K562 (cell line): ENCODE measurements around the gene FOXO3. TPM values are rescaled to one million over a fixed set of nuclear protein-coding genes. Genes with fewer than 3 reads are reported as not detected.

ENCODE experiments used
- ARID1B ChIP-seq: fragments of 450-650 bp; IDR thresholded peaks from 2 replicates; pipeline ENCODE4 v1.6.1; 2016; ENCODE audit warnings: antibody characterized with exemption, mild to moderate bottlenecking, inconsistent platforms
- E2F3 ChIP-seq: fragments of 250-450 bp; sonication (Bioruptor Pico); IDR thresholded peaks from 2 replicates; pipeline ENCODE4 v1.4.0; 2020; ENCODE audit warnings: mild to moderate bottlenecking
- FOSL1 ChIP-seq: fragments of 200-800 bp; sonication (Bioruptor generic); conservative IDR thresholded peaks from 2 replicates; pipeline ENCODE4 v1.6.1; 2016; ENCODE audit warnings: missing genetic modification characterization, missing compliant biosample characterization
- MTA3 ChIP-seq: fragments of 450-650 bp; formaldehyde crosslinking; IDR thresholded peaks from 2 replicates; pipeline ENCODE4 v1.6.1; 2017; ENCODE audit warnings: mild to moderate bottlenecking, borderline replicate concordance
- NFRKB ChIP-seq: fragments of 450-650 bp; IDR thresholded peaks from 2 replicates; pipeline ENCODE4 v1.6.1; 2016; ENCODE audit warnings: low read depth
- STAG1 ChIP-seq: sonication (generic); formaldehyde crosslinking; IDR thresholded peaks from 2 replicates; pipeline ENCODE4 v1.5.0; 2020; ENCODE audit warnings: missing genetic modification reagents, borderline replicate concordance
- TSC22D4 ChIP-seq: fragments of 450-650 bp; IDR thresholded peaks from 2 replicates; pipeline ENCODE4 v1.6.1; 2016; ENCODE audit warnings: missing genetic modification characterization, missing biosample characterization, control low read depth
- polyA plus RNA-seq, 8 experiments: library from polyadenylated mRNA; depleted of rRNA in 4 of 8; stranded (reverse) in 5 of 8; unstranded in 3 of 8; fragments of >200 nt; fragmentation: Nextera tagmentation in 2 of 8; fragmentation: Illumina TruSeq in 1 of 8; extraction: Ambion mirVana in 2 of 8; extraction: Trizol in 1 of 8; gene quantifications; 2 replicates each; pipeline versions ENCODE4 v1.2.1 to v1.2.3, GENCODE V29; 2011 to 2014; ENCODE audit warnings: inconsistent platforms in 1 of 8, missing spikeins in 1 of 8
- total RNA-seq, 7 experiments: library from RNA; depleted of rRNA in 6 of 7; stranded (reverse); fragments of >200 nt in 6 of 7; fragmentation: Illumina TruSeq in 2 of 7; extraction: Trizol in 2 of 7; gene quantifications; 2 replicates each; pipeline versions ENCODE4 v1.2.1 to v1.2.3, GENCODE V29; 2011 to 2021; ENCODE audit warnings: low replicate concordance in 1 of 7
- TF ChIP-seq, protein P1 (sequence below): fragments of 450-650 bp; IDR thresholded peaks from 2 replicates; pipeline ENCODE4 v1.6.1; 2016; ENCODE audit warnings: mild to moderate bottlenecking, moderate library complexity
- TF ChIP-seq, protein P2 (sequence below): fragments of 250-450 bp; sonication (Bioruptor Pico); IDR thresholded peaks from 2 replicates; pipeline ENCODE4 v1.4.0; 2020

FOXO3 gene
- total and polyA plus RNA-seq, 9 of the 15 experiments (the other 6 are each of a cell fraction or from before 2014, with no cell fraction given): 3.0 to 14.6 (median 6.0) TPM

DNA sequence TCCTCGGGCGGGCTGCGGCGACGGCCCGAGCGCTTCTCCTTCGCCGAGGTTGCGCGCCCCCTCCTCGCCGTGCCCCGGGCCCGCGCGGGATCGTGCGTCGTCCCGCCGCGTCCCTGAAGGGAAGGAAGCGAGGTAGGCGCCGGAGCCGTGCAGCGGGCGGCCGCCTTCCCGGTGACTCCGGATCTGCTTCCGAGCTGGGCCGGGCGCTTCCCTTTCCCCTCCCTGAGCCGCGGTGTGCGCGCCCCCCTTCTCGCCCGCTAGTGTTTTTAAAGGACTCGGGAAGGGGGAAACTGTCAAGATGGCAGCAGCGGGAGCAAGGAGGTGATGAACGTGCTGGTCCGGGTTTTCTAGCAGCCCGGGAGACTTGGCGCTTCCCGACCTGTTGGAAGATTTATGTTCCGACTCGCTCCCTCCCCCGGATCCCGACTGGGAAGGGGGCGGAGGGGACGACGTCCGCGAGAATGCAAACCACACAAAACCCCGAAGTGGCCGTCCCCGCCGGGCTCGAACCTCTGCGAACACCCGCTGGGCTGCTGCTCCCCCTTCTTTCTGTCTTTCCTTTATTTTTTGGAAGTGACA, 744 bp upstream of the FOXO3 start (continued):
- TF ChIP-seq, protein P1, sequence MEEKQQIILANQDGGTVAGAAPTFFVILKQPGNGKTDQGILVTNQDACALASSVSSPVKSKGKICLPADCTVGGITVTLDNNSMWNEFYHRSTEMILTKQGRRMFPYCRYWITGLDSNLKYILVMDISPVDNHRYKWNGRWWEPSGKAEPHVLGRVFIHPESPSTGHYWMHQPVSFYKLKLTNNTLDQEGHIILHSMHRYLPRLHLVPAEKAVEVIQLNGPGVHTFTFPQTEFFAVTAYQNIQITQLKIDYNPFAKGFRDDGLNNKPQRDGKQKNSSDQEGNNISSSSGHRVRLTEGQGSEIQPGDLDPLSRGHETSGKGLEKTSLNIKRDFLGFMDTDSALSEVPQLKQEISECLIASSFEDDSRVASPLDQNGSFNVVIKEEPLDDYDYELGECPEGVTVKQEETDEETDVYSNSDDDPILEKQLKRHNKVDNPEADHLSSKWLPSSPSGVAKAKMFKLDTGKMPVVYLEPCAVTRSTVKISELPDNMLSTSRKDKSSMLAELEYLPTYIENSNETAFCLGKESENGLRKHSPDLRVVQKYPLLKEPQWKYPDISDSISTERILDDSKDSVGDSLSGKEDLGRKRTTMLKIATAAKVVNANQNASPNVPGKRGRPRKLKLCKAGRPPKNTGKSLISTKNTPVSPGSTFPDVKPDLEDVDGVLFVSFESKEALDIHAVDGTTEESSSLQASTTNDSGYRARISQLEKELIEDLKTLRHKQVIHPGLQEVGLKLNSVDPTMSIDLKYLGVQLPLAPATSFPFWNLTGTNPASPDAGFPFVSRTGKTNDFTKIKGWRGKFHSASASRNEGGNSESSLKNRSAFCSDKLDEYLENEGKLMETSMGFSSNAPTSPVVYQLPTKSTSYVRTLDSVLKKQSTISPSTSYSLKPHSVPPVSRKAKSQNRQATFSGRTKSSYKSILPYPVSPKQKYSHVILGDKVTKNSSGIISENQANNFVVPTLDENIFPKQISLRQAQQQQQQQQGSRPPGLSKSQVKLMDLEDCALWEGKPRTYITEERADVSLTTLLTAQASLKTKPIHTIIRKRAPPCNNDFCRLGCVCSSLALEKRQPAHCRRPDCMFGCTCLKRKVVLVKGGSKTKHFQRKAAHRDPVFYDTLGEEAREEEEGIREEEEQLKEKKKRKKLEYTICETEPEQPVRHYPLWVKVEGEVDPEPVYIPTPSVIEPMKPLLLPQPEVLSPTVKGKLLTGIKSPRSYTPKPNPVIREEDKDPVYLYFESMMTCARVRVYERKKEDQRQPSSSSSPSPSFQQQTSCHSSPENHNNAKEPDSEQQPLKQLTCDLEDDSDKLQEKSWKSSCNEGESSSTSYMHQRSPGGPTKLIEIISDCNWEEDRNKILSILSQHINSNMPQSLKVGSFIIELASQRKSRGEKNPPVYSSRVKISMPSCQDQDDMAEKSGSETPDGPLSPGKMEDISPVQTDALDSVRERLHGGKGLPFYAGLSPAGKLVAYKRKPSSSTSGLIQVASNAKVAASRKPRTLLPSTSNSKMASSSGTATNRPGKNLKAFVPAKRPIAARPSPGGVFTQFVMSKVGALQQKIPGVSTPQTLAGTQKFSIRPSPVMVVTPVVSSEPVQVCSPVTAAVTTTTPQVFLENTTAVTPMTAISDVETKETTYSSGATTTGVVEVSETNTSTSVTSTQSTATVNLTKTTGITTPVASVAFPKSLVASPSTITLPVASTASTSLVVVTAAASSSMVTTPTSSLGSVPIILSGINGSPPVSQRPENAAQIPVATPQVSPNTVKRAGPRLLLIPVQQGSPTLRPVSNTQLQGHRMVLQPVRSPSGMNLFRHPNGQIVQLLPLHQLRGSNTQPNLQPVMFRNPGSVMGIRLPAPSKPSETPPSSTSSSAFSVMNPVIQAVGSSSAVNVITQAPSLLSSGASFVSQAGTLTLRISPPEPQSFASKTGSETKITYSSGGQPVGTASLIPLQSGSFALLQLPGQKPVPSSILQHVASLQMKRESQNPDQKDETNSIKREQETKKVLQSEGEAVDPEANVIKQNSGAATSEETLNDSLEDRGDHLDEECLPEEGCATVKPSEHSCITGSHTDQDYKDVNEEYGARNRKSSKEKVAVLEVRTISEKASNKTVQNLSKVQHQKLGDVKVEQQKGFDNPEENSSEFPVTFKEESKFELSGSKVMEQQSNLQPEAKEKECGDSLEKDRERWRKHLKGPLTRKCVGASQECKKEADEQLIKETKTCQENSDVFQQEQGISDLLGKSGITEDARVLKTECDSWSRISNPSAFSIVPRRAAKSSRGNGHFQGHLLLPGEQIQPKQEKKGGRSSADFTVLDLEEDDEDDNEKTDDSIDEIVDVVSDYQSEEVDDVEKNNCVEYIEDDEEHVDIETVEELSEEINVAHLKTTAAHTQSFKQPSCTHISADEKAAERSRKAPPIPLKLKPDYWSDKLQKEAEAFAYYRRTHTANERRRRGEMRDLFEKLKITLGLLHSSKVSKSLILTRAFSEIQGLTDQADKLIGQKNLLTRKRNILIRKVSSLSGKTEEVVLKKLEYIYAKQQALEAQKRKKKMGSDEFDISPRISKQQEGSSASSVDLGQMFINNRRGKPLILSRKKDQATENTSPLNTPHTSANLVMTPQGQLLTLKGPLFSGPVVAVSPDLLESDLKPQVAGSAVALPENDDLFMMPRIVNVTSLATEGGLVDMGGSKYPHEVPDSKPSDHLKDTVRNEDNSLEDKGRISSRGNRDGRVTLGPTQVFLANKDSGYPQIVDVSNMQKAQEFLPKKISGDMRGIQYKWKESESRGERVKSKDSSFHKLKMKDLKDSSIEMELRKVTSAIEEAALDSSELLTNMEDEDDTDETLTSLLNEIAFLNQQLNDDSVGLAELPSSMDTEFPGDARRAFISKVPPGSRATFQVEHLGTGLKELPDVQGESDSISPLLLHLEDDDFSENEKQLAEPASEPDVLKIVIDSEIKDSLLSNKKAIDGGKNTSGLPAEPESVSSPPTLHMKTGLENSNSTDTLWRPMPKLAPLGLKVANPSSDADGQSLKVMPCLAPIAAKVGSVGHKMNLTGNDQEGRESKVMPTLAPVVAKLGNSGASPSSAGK: peak; percentile 44
- TF ChIP-seq FOSL1 (tag) (0 out of 2 replicates have a peak, but pooled peaks have one; percentile 28), TSC22D4 (tag) (no peak), ARID1B (0 out of 2 replicates have a peak, but pooled peaks have one; percentile 39), MTA3 (no peak; the same call in 1 of the 2 replicates), STAG1 (CRISPR knock-in tag) (peak; percentile 11; the same call in 1 of the 2 replicates), NFRKB (peak; percentile 65; the same call in 1 of the 2 replicates), E2F3 (CRISPR knock-in tag) (0 out of 2 replicates have a peak, but pooled peaks have one; percentile 16)
- TF ChIP-seq, protein P2, sequence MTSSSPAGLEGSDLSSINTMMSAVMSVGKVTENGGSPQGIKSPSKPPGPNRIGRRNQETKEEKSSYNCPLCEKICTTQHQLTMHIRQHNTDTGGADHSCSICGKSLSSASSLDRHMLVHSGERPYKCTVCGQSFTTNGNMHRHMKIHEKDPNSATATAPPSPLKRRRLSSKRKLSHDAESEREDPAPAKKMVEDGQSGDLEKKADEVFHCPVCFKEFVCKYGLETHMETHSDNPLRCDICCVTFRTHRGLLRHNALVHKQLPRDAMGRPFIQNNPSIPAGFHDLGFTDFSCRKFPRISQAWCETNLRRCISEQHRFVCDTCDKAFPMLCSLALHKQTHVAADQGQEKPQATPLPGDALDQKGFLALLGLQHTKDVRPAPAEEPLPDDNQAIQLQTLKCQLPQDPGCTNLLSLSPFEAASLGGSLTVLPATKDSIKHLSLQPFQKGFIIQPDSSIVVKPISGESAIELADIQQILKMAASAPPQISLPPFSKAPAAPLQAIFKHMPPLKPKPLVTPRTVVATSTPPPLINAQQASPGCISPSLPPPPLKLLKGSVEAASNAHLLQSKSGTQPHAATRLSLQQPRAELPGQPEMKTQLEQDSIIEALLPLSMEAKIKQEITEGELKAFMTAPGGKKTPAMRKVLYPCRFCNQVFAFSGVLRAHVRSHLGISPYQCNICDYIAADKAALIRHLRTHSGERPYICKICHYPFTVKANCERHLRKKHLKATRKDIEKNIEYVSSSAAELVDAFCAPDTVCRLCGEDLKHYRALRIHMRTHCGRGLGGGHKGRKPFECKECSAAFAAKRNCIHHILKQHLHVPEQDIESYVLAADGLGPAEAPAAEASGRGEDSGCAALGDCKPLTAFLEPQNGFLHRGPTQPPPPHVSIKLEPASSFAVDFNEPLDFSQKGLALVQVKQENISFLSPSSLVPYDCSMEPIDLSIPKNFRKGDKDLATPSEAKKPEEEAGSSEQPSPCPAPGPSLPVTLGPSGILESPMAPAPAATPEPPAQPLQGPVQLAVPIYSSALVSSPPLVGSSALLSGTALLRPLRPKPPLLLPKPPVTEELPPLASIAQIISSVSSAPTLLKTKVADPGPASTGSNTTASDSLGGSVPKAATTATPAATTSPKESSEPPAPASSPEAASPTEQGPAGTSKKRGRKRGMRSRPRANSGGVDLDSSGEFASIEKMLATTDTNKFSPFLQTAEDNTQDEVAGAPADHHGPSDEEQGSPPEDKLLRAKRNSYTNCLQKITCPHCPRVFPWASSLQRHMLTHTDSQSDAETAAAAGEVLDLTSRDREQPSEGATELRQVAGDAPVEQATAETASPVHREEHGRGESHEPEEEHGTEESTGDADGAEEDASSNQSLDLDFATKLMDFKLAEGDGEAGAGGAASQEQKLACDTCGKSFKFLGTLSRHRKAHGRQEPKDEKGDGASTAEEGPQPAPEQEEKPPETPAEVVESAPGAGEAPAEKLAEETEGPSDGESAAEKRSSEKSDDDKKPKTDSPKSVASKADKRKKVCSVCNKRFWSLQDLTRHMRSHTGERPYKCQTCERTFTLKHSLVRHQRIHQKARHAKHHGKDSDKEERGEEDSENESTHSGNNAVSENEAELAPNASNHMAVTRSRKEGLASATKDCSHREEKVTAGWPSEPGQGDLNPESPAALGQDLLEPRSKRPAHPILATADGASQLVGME (CRISPR knock-in tag): 0 out of 2 replicates have a peak, but pooled peaks have one; percentile 40
